Neural progenitor cell (in vitro differentiated cells): ENCODE measurements around the gene ZNF462. TPM values are rescaled to one million over a fixed set of nuclear protein-coding genes. Genes with fewer than 3 reads are reported as not detected.

ENCODE experiments used
- DNase-seq: peaks from one replicate; pipeline ENCODE4 v3.0.0-alpha.2; 2016; ENCODE audit warnings: low spot score
- H2AFZ ChIP-seq: fragments of 200-600 bp; sonication (generic); replicated peaks from 2 replicates; pipeline ENCODE4 v1.6.1; 2016; ENCODE audit warnings: antibody characterized with exemption
- H3F3A ChIP-seq: fragments of 200-600 bp; sonication (generic); 2 replicates; pipeline ENCODE4 v1.6.1; 2016; ENCODE audit warnings: antibody characterized with exemption, low read depth
- H3K27ac ChIP-seq: fragments of 200-600 bp; sonication (generic); 2 replicates; pipeline ENCODE4 v1.5.1; 2016; ENCODE audit warnings: mild to moderate bottlenecking
- H3K27me3 ChIP-seq: fragments of 200-600 bp; sonication (generic); 2 replicates; pipeline ENCODE4 v1.6.1; 2016; ENCODE audit warnings: mild to moderate bottlenecking, moderate library complexity
- H3K36me3 ChIP-seq: fragments of 200-600 bp; sonication (generic); 2 replicates; pipeline ENCODE4 v1.5.1; 2016
- H3K4me1 ChIP-seq: fragments of 200-600 bp; sonication (generic); 2 replicates; pipeline ENCODE4 v1.6.1; 2016; ENCODE audit warnings: mixed run types
- H3K4me2 ChIP-seq: fragments of 200-600 bp; sonication (generic); 2 replicates; pipeline ENCODE4 v1.6.1; 2016
- H3K4me3 ChIP-seq: fragments of 200-600 bp; sonication (generic); 2 replicates; pipeline ENCODE4 v1.5.1; 2016
- H3K79me2 ChIP-seq: fragments of 200-600 bp; sonication (generic); 2 replicates; pipeline ENCODE4 v1.6.1; 2016; ENCODE audit warnings: low read depth
- H3K9ac ChIP-seq: fragments of 200-600 bp; sonication (generic); 2 replicates; pipeline ENCODE4 v1.6.1; 2016
- H3K9me3 ChIP-seq: fragments of 200-600 bp; sonication (generic); 2 replicates; pipeline ENCODE4 v1.5.1; 2016; ENCODE audit warnings: low read depth
- H4K20me1 ChIP-seq: fragments of 200-600 bp; sonication (generic); 2 replicates; pipeline ENCODE4 v1.6.1; 2016; ENCODE audit warnings: low read depth
- H3K27ac Mint-ChIP-seq: 3 replicates; pipeline ENCODE4 v1.8.0; 2021; ENCODE audit warnings: mixed read lengths
- H3K27me3 Mint-ChIP-seq: 2 replicates; pipeline ENCODE4 v1.8.0; 2022; ENCODE audit warnings: low read depth, mild to moderate bottlenecking, inconsistent platforms, moderate library complexity, mixed read lengths; ENCODE audit not compliant: insufficient read depth
- H3K36me3 Mint-ChIP-seq: 3 replicates; pipeline ENCODE4 v1.8.0; 2021; ENCODE audit warnings: mixed read lengths
- H3K4me1 Mint-ChIP-seq: 3 replicates; pipeline ENCODE4 v1.8.0; 2021; ENCODE audit warnings: mixed read lengths
- H3K4me3 Mint-ChIP-seq: 3 replicates; pipeline ENCODE4 v1.8.0; 2021; ENCODE audit warnings: mild to moderate bottlenecking, moderate library complexity, mixed read lengths
- H3K9me3 Mint-ChIP-seq: 3 replicates; pipeline ENCODE4 v1.8.0; 2020; ENCODE audit warnings: mixed read lengths
- CTCF ChIP-seq: fragments of 200-600 bp; sonication (generic); IDR thresholded peaks from 2 replicates; pipeline ENCODE4 v1.5.1; 2017; ENCODE audit warnings: antibody characterized with exemption, mild to moderate bottlenecking
- EZH2 ChIP-seq: fragments of 200-600 bp; sonication (generic); IDR thresholded peaks from 2 replicates; pipeline ENCODE4 v1.6.1; 2017; ENCODE audit warnings: antibody characterized with exemption, mild to moderate bottlenecking, moderate library complexity
- EZH2phosphoT487 ChIP-seq: fragments of 200-600 bp; sonication (generic); IDR thresholded peaks from 2 replicates; pipeline ENCODE4 v1.6.1; 2017; ENCODE audit warnings: antibody characterized with exemption
- total RNA-seq: library from RNA; depleted of rRNA; stranded (reverse); fragments of >200 nt; gene quantifications from 2 replicates; pipeline ENCODE4 v1.2.3, GENCODE V29; 2015; ENCODE audit warnings: low replicate concordance

ZNF462 gene
- total RNA-seq, 1 donor from 2014 or later = 81.8 TPM

GRCh38 chr9:106961623-106962022, 98.7 kb downstream of the ZNF462 start:
- peaks cover 8% of the 10 kb centered on the region for H3K4me1 Mint-ChIP-seq
- peaks cover 3% of the 10 kb centered on the region for H3F3A ChIP-seq
- H3K4me3 ChIP-seq = no peak overlapping the region
- peaks cover 70% of the 10 kb centered on the region for H3K79me2 ChIP-seq
- TF ChIP-seq CTCF (no peak), EZH2 (no peak), EZH2phosphoT487 (no peak)
- H2AFZ ChIP-seq = no peak overlapping the region
- H3K9me3 ChIP-seq = no peaks in the 10 kb centered on the region
- peaks cover 2% of the 10 kb centered on the region for H3K27me3 Mint-ChIP-seq
- no peak overlapping the region for H3K9ac ChIP-seq
- no peaks in the 10 kb centered on the region for H4K20me1 ChIP-seq
- no peaks in the 10 kb centered on the region for H3K27me3 ChIP-seq
- H3K36me3 Mint-ChIP-seq = peaks cover 79% of the 10 kb centered on the region
- no peak overlapping the region for H3K27ac ChIP-seq
- no peak overlapping the region for H3K4me3 Mint-ChIP-seq
- H3K9me3 Mint-ChIP-seq = no peaks in the 10 kb centered on the region
- H3K36me3 ChIP-seq = peaks cover 11% of the 10 kb centered on the region
- H3K4me1 ChIP-seq = peaks cover under 1% of the 10 kb centered on the region
- H3K27ac Mint-ChIP-seq = peak overlapping the region; percentile 18
- H3K4me2 ChIP-seq = no peak overlapping the region
- no peak for DNase-seq

- Histone ChIP-seq H3K4me1 (peaks cover 5% of the 10 kb centered on the region), H4K20me1 (peaks cover 3% of the 10 kb centered on the region), H3K9me3 (no peaks in the 10 kb centered on the region), H3K9ac (no peak overlapping the region), H3K27ac (no peak overlapping the region), H2AFZ (no peak overlapping the region), H3K4me2 (no peak overlapping the region), H3K4me3 (no peak overlapping the region), H3K27me3 (no peaks in the 10 kb centered on the region), H3F3A (peaks cover 8% of the 10 kb centered on the region), H3K36me3 (peaks cover 6% of the 10 kb centered on the region), H3K79me2 (peaks cover 71% of the 10 kb centered on the region)
- peaks cover 79% of the 10 kb centered on the region for H3K36me3 Mint-ChIP-seq
- peak overlapping the region; percentile 18 for H3K27ac Mint-ChIP-seq
- DNase-seq = no peak
- no peaks in the 10 kb centered on the region for H3K9me3 Mint-ChIP-seq
- peaks cover 8% of the 10 kb centered on the region for H3K4me1 Mint-ChIP-seq
- no peaks in the 10 kb centered on the region for H3K27me3 Mint-ChIP-seq
- no peak overlapping the region for H3K4me3 Mint-ChIP-seq
- TF ChIP-seq EZH2 = no peak
- TF ChIP-seq EZH2phosphoT487 = no peak
- no peak for TF ChIP-seq CTCF
Observed at GRCh38 chr9:106962122-106962521, 99.2 kb downstream of the ZNF462 start.

GRCh38 chr9:106962615-106963363, 99.8 kb downstream of the ZNF462 start:
- Histone ChIP-seq H3K4me2 (no peak overlapping the region), H3K4me1 (peaks cover 11% of the 10 kb centered on the region), H3K79me2 (peaks cover 72% of the 10 kb centered on the region), H4K20me1 (peaks cover 9% of the 10 kb centered on the region), H3K27ac (no peak overlapping the region), H3K36me3 (no peaks in the 10 kb centered on the region), H3K9ac (no peak overlapping the region), H2AFZ (no peak overlapping the region), H3K9me3 (no peaks in the 10 kb centered on the region), H3K27me3 (no peaks in the 10 kb centered on the region), H3F3A (peaks cover 10% of the 10 kb centered on the region), H3K4me3 (no peak overlapping the region)
- Mint-ChIP-seq H3K9me3 (no peaks in the 10 kb centered on the region), H3K36me3 (peaks cover 76% of the 10 kb centered on the region), H3K27ac (peak overlapping the region; percentile 22), H3K4me1 (peaks cover 8% of the 10 kb centered on the region), H3K27me3 (no peaks in the 10 kb centered on the region), H3K4me3 (no peak overlapping the region)
- TF ChIP-seq EZH2phosphoT487 (no peak), CTCF (no peak), EZH2 (no peak)
- DNase-seq = no peak
